SK-N-MC (cell line): ENCODE results near the gene INSR.
A peak's percentile ranks its signal among the peaks of the same experiment; 100 is the strongest.
"Not testable (repeated sequence)": the region's sequence is repeated elsewhere in the genome, so short reads cannot be mapped to it uniquely, and the experiment has no call there.

Source experiments
- DNase-seq: peaks from one replicate; pipeline ENCODE4 v3.0.0-alpha.2; 2011; ENCODE audit warnings: low read depth, low spot score
- H3K27ac ChIP-seq: fragments of 200-600 bp; sonication (generic); 2 replicates; pipeline ENCODE4 v1.5.1; 2016; ENCODE audit warnings: mixed run types
- H3K36me3 ChIP-seq: fragments of 200-600 bp; sonication (generic); 2 replicates; pipeline ENCODE4 v1.6.1; 2017; ENCODE audit warnings: antibody characterized with exemption, low read length, mixed read lengths; ENCODE audit not compliant: insufficient read depth
- H3K4me3 ChIP-seq: fragments of 200-600 bp; sonication (generic); 2 replicates; pipeline ENCODE4 v1.5.1; 2016
- H3K9ac ChIP-seq: fragments of 200-600 bp; sonication (generic); 2 replicates; pipeline ENCODE4 v1.8.0; 2017; ENCODE audit warnings: mixed run types, mixed read lengths; ENCODE audit not compliant: insufficient read length
- H3K9me3 ChIP-seq: fragments of 200-600 bp; sonication (generic); 2 replicates; pipeline ENCODE4 v1.6.1; 2017; ENCODE audit warnings: low read depth, mild to moderate bottlenecking, antibody characterized with exemption, low read length, moderate library complexity, mixed read lengths
- EZH2 ChIP-seq: fragments of 200-600 bp; sonication (generic); IDR thresholded peaks from one replicate; pipeline ENCODE4 v1.6.1; 2017; ENCODE audit warnings: antibody characterized with exemption
- FOXP2 ChIP-seq: optimal IDR thresholded peaks from 2 replicates; pipeline ENCODE3; 2011; ENCODE audit warnings: mild to moderate bottlenecking, moderate library complexity; ENCODE audit not compliant: insufficient read depth; ENCODE audit errors: extremely low read length, control extremely low read depth
- POLR2AphosphoS5 ChIP-seq: IDR thresholded peaks from 2 replicates; pipeline ENCODE4 v1.6.1; 2012; ENCODE audit warnings: mild to moderate bottlenecking, low read depth, low read length, borderline replicate concordance

INSR gene

DNA sequence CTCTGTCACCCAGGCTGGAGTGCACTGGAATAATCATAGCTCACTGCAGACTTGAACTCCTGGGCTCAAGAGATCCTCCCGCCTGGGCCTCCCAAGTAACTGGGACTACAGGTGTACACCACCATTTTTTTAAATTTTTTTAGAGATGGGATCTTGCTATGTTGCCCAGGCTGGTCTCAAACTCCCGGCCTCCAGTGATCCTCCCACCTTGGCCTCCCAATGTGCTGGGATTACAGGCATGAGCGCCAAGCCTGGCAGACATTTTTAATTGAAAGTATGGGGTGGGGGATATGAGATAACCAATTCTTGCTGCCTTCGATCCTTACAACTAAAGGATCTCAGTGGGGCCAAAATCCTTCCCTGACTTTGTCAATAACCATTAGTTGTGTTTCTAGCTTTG, 132.9 kb downstream of the INSR start:
- no peak for DNase-seq
- Histone ChIP-seq H3K9me3 (no peaks in the 10 kb centered on the region), H3K36me3 (peaks cover 17% of the 10 kb centered on the region; the same call in 1 of the 2 replicates), H3K27ac (no peak overlapping the region), H3K9ac (no peak overlapping the region), H3K4me3 (no peak overlapping the region)
- TF ChIP-seq FOXP2 (no peak), POLR2AphosphoS5 (no peak), EZH2 (no peak)

DNA sequence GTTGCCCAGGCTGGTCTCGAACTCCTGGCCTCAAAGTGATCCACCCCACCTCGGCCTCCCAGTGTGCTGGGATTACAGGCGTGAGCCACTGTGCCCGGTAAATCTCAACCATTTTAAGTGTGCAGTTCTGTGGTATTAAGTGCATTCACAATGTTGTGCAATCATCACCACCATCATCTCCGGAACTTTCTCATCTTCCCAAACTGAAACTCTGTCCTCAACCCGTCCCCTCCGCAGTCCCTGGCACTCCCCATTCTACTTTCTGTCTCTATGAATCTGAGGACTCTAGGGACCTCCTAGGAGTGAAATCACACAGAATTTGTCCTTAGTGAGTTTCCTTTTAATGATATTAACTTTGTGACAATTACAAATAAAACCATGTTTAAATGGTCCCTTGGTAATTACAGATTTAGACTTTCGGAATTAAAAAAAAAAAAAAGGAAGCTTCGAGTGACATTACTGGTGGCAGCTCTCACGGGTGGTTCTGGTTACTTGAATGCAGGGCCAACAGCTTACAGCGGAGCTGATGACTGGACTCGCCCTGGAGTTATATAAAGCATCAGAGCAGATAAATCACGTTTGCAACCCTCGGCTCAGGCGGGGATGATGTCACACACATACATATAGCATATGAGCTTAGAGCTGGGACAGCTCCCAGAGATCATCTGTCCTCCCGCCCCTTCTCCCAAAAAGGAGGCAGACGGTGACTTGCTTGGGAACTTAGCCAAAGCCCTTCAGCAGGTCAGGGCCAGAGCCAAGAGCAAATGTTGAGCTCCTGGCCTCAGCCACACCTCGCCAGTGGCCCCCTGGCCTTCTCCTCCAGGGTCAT, 134.9 kb downstream of the INSR start:
- DNase-seq: no peak
- no peaks in the 10 kb centered on the region for H3K9me3 ChIP-seq
- TF ChIP-seq EZH2 (no peak), POLR2AphosphoS5 (no peak), FOXP2 (no peak)
- peaks cover 10% of the 10 kb centered on the region; the same call in 1 of the 2 replicates for H3K36me3 ChIP-seq
- H3K9ac ChIP-seq: peak overlapping the region; percentile 7
- no peak overlapping the region for H3K27ac ChIP-seq
- H3K4me3 ChIP-seq: no peak overlapping the region

DNA sequence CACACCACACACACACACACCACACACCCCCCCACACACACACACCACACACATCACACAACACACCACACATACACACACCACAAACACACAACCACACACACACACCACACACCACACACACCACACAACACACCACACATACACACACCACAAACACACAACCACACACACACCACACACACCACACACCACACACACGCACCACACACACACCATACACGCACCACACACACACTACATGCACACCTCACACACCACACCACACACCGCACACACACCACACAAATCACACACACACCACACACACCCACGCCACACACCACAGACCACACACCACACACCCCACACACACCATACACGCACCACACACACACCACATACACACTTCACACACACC, 141.2 kb downstream of the INSR start:
- Histone ChIP-seq H3K4me3 (no peak overlapping the region), H3K9me3 (no peaks in the 10 kb centered on the region), H3K36me3 (no peaks in the 10 kb centered on the region), H3K9ac (no peak overlapping the region), H3K27ac (no peak overlapping the region)
- no peak for TF ChIP-seq POLR2AphosphoS5
- TF ChIP-seq EZH2: no peak
- TF ChIP-seq FOXP2: no peak
- no peak for DNase-seq

DNA sequence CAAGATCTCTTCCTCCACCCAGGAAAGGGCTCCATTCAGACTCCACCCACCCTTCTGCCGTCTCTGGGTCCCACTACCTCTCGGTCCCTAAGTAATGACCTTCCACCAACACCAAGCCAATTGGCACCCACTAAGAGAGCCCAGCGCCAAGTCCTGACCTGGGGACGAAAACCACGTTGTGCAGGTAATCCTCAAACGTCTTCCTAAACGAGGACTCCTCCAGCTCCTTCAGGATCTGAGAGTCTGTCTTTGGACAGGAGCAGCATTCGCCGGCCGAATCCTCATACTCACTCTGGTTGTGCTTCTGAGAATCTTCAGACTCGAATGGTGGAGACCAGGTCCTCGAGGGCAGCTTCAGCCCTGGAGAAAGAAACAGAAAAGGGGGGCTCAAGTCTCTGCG, 141.6 kb downstream of the INSR start:
- H3K36me3 ChIP-seq: no peaks in the 10 kb centered on the region
- TF ChIP-seq EZH2 (no peak), POLR2AphosphoS5 (no peak), FOXP2 (no peak)
- H3K4me3 ChIP-seq: no peak overlapping the region
- no peak for DNase-seq
- H3K9me3 ChIP-seq: no peaks in the 10 kb centered on the region
- H3K27ac ChIP-seq: peak overlapping the region; percentile 31
- H3K9ac ChIP-seq: no peak overlapping the region

DNA sequence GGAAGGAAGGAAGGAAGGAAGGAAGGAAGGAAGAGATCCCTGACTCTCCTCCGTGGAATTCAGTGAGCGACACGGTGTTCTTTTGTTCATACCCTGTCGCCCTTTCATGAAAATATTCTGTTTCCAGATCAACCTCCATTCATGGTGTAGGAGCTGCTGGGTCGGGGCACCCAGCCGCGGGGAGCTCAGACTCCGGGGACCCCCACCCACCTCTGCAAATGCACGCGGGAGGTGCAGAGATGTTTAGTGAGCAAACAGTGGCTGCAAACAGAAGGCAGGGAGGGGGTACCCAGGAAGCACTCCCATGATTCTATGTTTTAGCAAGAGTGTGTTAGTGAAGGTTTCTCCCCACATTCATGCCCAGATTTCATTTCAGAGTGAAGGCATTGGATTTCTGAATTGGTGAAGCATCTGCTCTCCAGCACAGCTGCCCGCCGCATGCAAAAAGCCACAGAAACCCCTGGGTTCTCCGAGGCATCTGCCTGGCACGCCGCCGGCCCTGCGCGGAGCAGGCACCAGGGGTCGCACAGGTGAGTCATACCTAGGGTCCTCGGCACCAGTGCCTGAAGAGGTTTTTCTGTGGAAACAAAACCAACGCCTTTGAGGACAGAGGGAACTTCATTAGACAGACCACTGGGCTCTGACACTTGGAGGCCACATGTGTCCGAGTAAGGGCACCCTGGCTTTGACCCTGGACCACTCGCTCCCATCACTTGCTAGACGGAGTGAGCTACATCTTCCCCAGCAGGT, 144.1 kb downstream of the INSR start:
- Histone ChIP-seq H3K9me3 (no peaks in the 10 kb centered on the region), H3K4me3 (no peak overlapping the region), H3K9ac (no peak overlapping the region), H3K36me3 (peaks cover 9% of the 10 kb centered on the region), H3K27ac (peak overlapping the region; percentile 9; the same call in 1 of the 2 replicates)
- TF ChIP-seq POLR2AphosphoS5 (no peak), FOXP2 (no peak), EZH2 (no peak)
- DNase-seq: no peak

DNA sequence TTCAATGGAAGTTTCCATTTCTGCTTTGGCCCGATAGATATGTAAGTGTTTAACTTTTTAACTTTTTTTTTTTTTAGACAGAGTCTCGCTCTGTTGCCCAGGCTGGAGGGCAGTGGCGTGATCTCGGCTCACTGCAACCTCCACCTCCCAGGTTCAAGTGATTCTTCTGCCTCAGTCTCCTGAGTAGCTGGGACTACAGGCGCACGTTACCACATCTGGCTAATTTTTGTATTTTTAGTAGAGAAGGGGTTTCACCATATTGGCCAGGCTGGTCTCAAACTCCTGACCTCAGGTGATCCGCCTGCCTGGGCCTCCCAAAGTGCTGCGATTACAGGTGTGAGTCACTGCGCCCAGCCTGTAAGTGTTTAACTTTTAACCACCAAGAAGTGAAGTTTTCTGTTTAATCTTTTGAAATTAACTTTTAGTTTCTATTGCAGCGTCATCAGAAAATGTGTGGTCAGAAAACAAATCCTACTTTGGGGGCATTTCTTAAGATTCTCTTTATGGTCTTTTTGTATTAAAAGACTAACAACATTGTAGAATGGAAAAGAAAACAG, 147.0 kb downstream of the INSR start:
- DNase-seq, H3K9ac ChIP-seq, H3K4me3 ChIP-seq, H3K9me3 ChIP-seq, H3K27ac ChIP-seq: not testable (repeated sequence)
- peaks cover 18% of the 10 kb centered on the region for H3K36me3 ChIP-seq

DNA sequence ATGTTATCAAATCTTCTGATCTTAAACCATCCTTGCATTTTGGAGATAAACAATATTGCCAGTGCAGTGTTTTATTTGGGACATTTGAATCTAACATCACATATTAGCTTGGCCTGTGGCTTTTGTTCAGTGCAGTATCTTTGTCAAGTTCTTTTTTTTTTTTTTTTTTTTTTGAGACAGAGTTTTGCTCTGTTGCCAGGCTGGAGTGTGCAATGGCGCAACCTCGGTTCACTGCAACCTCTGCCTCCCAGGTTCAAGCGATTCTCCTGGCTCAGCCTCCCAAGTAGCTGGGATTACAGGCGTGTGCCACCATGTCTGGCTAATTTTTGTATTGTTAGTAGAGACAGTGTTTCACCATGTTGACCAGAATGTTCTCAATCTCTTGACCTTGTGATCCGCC, 148.1 kb downstream of the INSR start:
- H3K36me3 ChIP-seq: peaks cover 29% of the 10 kb centered on the region
- H3K4me3 ChIP-seq, H3K27ac ChIP-seq, H3K9me3 ChIP-seq, H3K9ac ChIP-seq, DNase-seq: not testable (repeated sequence)

DNA sequence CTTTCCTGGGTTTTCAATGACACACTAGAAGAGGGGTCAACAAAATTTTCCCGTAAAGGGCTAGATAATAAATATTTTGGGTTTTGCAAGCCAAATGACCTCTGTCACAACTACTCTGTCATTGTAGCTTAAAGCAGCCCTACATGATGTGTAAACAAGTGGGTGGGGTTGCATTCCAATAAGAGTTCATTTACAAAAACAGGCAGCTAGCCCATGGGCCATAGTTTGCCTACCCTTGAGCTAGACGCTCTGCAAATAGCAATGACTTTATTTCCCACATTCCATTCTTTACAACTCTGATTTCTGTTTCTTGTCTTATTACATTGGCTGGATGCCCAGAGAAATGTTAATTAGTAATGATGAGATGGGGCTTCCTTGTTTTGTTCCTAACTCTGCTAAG, 148.7 kb downstream of the INSR start:
- H3K27ac ChIP-seq: no peak overlapping the region
- no peaks in the 10 kb centered on the region for H3K9me3 ChIP-seq
- H3K4me3 ChIP-seq: no peak overlapping the region
- TF ChIP-seq POLR2AphosphoS5 (no peak), FOXP2 (no peak), EZH2 (no peak)
- peaks cover 31% of the 10 kb centered on the region for H3K36me3 ChIP-seq
- H3K9ac ChIP-seq: no peak overlapping the region
- DNase-seq: no peak
